Measurements from ENCODE around the gene C11orf24. TPM values are rescaled to one million over a fixed set of nuclear protein-coding genes. Genes with fewer than 3 reads are reported as not detected.
A peak's percentile ranks its signal among the peaks of the same experiment; 100 is the strongest.

The C11orf24 gene
- polyA plus RNA-seq, 3 donors = 9.5 to 21.8 (median 12.6) TPM

GRCh38 chr11:68213555-68214172, 58.1 kb downstream of the C11orf24 start:
- Histone ChIP-seq H3K27me3 (ENCODE audit: control insufficient read depth in 2 of 2, insufficient read depth in 2 of 2, low read length in 2 of 2) (peaks cover 0 to 18% of the 10 kb centered on the region in 2 donors), H4K20me1 (ENCODE audit: insufficient read depth, low read length) (peaks cover 38% of the 10 kb centered on the region), H3K27ac (ENCODE audit: low read depth in 1 of 2, low read length in 2 of 2) (peak overlapping the region; percentile 49 to 97), H3K9me3 (replicated peaks in 1 of 2; ENCODE audit: control insufficient read depth in 1 of 2, insufficient read depth in 1 of 2, low read length in 2 of 2) (no peaks in the 10 kb centered on the region), H3K36me3 (replicated peaks in 1 of 2; ENCODE audit: control insufficient read depth in 1 of 2, insufficient read depth in 2 of 2, low read length in 2 of 2) (no peaks in the 10 kb centered on the region), H3K9ac (ENCODE audit: insufficient read depth, low read length, poor library complexity, severe bottlenecking) (peak overlapping the region; percentile 97), H3K4me2 (replicated peaks; ENCODE audit: extremely low read depth, low read length, poor library complexity, severe bottlenecking) (peak overlapping the region; percentile 98), H3K4me1 (ENCODE audit: control insufficient read depth in 1 of 2, insufficient read depth in 2 of 2, low read length in 2 of 2) (peaks cover 39 to 47% of the 10 kb centered on the region in 2 donors), H2AFZ (ENCODE audit: insufficient read depth, low read depth, low read length, poor library complexity, severe bottlenecking) (peak overlapping the region; percentile 99), H3K4me3 (replicated peaks in 1 of 3; ENCODE audit: low read depth in 2 of 3, low read length in 3 of 3) (peak overlapping the region; percentile 35 to 91 (median 84)), H3K79me2 (ENCODE audit: insufficient read depth, low read length) (peaks cover 43% of the 10 kb centered on the region)
- intact Hi-C loops (cut with micrococcal nuclease) = loop anchor here (5.0 to 10.0 kb wide), 4 partner anchors 59 to 249 kb away; partner anchors contain the start of genes C11orf24 (in 1 of the 2), CHKA (in 1 of the 2), PPP6R3 (in 1 of the 2) and UNC93B1 (in 1 of the 2)
- WGBS (ENCODE audit: insufficient coverage) = 0% methylated on average over 83 of the region's 90 CpGs
- peaks cover 20 to 29% (median 21%) of the 10 kb centered on the region in 3 donors for H3K27me3 Mint-ChIP-seq (ENCODE audit: low read depth in 3 of 3)
- H3K9me3 Mint-ChIP-seq = peaks cover 0 to 2% (median 0%) of the 10 kb centered on the region in 7 donors
- peaks cover 47% of the 10 kb centered on the region for H3K4me1 Mint-ChIP-seq
- peak overlapping the region in 6 of 7 donors; percentile 75 to 91 (median 83) for H3K27ac Mint-ChIP-seq
- peak; percentile 86 to 96 (median 90) for DNase-seq
- peak overlapping the region; percentile 81 to 87 for H3K4me3 Mint-ChIP-seq
- no peaks in the 10 kb centered on the region for H3K36me3 Mint-ChIP-seq
- no peak for TF ChIP-seq CTCF (IDR thresholded peaks at IDR 0.05)

- no peaks in the 10 kb centered on the region for H3K9me3 ChIP-seq (replicated peaks in 1 of 2; ENCODE audit: control insufficient read depth in 1 of 2, insufficient read depth in 1 of 2, low read length in 2 of 2)
- TF ChIP-seq CTCF (IDR thresholded peaks at IDR 0.05) = no peak
- peak within 1 kb of the TSS; percentile 99 for H2AFZ ChIP-seq (ENCODE audit: insufficient read depth, low read depth, low read length, poor library complexity, severe bottlenecking)
- 0% methylated on average over 57 of the region's 60 CpGs for WGBS (ENCODE audit: insufficient coverage)
- H3K27me3 Mint-ChIP-seq (ENCODE audit: low read depth in 3 of 3) = peaks cover 20 to 29% (median 21%) of the 10 kb centered on the region in 3 donors
- peaks cover 44% of the 10 kb centered on the region for H4K20me1 ChIP-seq (ENCODE audit: insufficient read depth, low read length)
- H3K36me3 Mint-ChIP-seq = no peaks in the 10 kb centered on the region
- intact Hi-C loops (cut with micrococcal nuclease) = loop anchor here (5.0 to 10.0 kb wide), 4 partner anchors 59 to 249 kb away; partner anchors contain the start of genes C11orf24 (in 1 of the 2), CHKA (in 1 of the 2), PPP6R3 (in 1 of the 2) and UNC93B1 (in 1 of the 2)
- H3K4me3 Mint-ChIP-seq = peak within 1 kb of the TSS; percentile 83 to 98
- peak within 1 kb of the TSS; percentile 84 to 94 (median 93) for H3K27ac Mint-ChIP-seq
- H3K4me1 Mint-ChIP-seq = peaks cover 51% of the 10 kb centered on the region
- peaks cover 0 to 18% of the 10 kb centered on the region in 2 donors for H3K27me3 ChIP-seq (ENCODE audit: control insufficient read depth in 2 of 2, insufficient read depth in 2 of 2, low read length in 2 of 2)
- H3K9me3 Mint-ChIP-seq = peaks cover 0 to 2% (median 0%) of the 10 kb centered on the region in 7 donors
- no peaks in the 10 kb centered on the region for H3K36me3 ChIP-seq (replicated peaks in 1 of 2; ENCODE audit: control insufficient read depth in 1 of 2, insufficient read depth in 2 of 2, low read length in 2 of 2)
- peak within 1 kb of the TSS; percentile 97 for H3K9ac ChIP-seq (ENCODE audit: insufficient read depth, low read length, poor library complexity, severe bottlenecking)
- H3K79me2 ChIP-seq (ENCODE audit: insufficient read depth, low read length) = peaks cover 49% of the 10 kb centered on the region
- H3K4me3 ChIP-seq (replicated peaks in 1 of 3; ENCODE audit: low read depth in 2 of 3, low read length in 3 of 3) = peak within 1 kb of the TSS; percentile 84 to 92 (median 91)
- DNase-seq = peak; percentile 45 to 73 (median 48)
- peaks cover 41 to 50% of the 10 kb centered on the region in 2 donors for H3K4me1 ChIP-seq (ENCODE audit: control insufficient read depth in 1 of 2, insufficient read depth in 2 of 2, low read length in 2 of 2)
- H3K4me2 ChIP-seq (replicated peaks; ENCODE audit: extremely low read depth, low read length, poor library complexity, severe bottlenecking) = peak within 1 kb of the TSS; percentile 98
- H3K27ac ChIP-seq (ENCODE audit: low read depth in 1 of 2, low read length in 2 of 2) = peak within 1 kb of the TSS; percentile 49 to 97
Observed at GRCh38 chr11:68213135-68213515, 58.6 kb downstream of the C11orf24 start, which contains the start of gene KMT5B. Gene KMT5B (minus strand): TSS chr11:68213296. CDS start chr11:68190076, 23,220 bp downstream.

All from CD14-positive monocyte (primary cell).